GM11168 (cell line): Measurements from ENCODE around the gene AIFM3.
"Not testable (repeated sequence)": the region's sequence is repeated elsewhere in the genome, so short reads cannot be mapped to it uniquely, and the experiment has no call there.

Source experiments
- in situ Hi-C: fragments of 300-500 bp; cut with MboI; formaldehyde crosslinking; loops from one replicate; pipeline ENCODE4 v1.12.0; 2022; ENCODE audit warnings: low sequenced_read_pairs; ENCODE audit not compliant: unreplicated experiment

The AIFM3 gene

DNA sequence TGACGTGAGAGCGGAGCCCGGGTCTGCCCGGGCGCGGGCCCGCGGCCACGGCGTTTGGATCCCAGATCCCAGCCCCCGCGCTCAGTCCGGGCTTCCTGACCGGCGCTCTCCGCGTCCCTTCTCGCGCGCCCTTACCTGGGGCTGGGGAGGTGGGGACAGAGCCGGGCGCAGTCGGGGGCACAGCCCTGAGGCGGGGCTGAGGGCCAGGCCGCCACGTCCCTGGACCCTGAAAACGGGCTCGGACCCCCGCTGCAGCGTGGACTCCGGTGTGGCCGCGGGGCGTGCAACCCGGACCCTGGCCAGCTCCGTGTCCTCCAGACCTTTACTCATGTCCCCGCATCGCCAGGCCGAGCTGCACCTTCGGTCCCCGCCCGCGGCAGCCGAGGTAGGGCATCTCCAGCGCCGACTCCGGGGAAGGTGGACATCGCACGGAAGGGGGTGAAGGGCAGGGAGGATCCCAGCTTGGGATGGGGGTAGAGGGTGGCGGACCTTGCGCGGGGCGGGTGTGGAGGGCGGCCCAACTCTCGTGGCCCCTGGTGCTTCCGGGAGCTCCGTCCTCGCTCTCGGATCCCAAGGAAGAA is 9.9 kb upstream of the AIFM3 start:
- in situ Hi-C loops = no loop called here

DNA sequence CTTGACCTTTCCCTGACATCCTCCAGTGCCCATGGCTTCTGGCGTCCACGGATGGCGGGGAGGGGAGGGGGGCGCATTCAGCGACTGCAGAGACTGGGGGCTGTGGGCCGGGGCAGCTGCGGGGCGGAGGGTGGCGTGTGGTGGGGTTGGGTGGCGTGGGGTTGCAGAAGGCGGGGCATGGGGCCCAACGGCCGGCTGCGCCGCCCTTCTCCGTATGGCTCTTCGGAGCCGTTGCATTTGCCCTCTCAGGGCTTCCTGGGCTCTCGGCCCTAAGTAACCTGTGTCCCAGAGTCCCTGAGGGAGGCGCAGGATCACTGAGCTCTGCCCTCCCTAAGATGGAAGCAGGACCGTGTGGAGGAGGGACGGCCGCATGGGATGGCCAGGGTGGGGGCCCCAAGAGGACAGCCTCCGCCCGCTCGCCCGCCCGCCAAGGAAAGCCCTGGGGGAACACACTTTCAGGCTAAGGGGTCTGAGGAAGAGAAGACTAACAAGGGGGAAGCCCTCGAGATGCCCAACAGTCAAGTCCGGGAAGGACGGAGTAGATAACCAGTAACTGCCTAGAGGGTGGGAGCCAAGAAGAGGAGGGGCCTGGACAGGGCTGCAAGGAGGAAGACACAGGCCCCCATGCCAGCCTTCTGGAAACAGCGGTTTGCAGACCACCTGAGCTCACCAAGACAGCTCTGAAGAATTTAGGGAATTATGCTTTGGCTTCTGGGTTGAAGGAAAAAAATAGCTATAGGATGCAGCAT is 9.2 kb upstream of the AIFM3 start:
- in situ Hi-C loops = no loop called here

DNA sequence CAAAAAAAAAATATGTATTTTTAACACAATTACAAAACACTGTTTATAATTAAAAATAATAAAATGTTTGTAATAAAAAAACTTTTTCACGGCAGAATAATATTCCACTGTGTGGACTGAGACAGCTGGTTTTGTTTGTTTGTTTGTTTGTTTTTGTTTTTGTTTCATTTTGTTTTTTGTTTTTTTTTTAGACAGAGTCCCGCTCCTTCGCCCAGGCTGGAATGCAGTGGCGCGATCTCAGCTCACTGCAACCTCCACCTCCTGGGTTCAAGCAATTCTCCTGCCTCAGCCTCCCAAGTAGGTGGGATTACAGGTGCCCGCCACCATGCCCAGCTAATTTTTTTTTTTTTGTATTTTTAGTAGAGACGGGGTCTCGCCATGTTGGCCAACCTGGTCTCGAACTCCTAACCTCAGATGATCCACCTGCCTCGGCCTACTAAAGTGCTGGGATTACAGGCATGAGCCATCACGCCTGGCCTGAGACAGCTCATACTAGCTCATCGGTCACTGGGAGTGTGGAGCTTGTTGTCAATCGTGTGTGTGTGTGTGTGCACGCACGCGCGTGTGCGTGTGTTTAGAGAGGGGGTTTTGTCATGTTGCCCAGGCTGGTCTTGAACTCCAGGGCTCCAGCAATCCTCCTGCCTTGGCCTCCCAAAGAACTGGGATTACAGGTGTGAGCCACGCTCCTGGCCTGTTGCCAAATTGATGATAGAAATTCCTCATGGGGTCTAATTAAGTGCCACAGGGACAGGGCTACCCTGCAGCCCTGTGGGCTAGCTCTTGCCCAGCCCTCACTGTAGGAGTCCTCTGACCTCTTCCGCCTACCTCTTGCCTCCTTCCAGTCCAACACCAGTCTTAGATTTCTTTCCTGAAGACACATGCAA is 7.2 kb upstream of the AIFM3 start:
- in situ Hi-C loops = no loop called here

DNA sequence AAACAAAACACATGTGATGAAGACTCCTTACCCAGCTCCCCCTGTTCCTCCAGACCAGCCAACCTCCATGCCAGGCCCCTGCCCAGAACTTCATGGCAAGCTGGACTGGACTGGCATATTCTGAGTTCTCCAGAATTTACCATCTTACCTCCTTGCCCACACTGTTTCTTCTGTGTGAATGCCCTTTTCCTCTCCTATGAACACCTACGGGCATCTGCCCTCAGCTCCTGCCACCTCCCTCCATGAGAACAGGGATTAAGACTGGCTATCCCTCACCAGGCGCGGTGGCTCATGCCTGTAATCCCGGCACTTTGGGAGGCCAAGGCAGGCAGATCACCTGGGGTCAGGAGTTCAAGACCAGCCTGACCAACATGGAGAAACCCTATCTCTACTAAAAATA is 6.4 kb upstream of the AIFM3 start:
- in situ Hi-C loops = no loop called here

DNA sequence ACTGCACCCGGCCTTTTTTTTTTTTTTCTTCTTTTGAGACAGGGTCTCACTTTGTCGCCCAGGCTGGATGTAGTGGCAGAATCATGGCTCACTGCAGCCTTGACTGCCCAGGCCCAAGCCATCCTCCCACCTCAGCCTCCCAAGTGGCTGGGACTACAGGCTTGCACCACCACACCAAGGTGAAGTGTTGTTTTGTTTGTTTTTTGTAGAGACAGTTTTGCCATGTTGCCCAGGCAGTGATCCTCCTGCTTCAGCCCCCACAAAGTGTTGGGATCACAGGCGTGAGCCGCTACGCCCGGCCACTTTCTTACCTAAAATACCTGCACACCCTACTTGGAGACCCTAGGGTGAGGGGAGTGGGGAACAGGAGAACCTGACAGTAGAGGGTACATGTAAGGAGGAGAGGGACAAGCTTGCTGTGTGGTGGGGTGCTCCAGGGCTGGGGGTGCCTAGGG is 4.5 kb upstream of the AIFM3 start:
- in situ Hi-C loops = no loop called here

DNA sequence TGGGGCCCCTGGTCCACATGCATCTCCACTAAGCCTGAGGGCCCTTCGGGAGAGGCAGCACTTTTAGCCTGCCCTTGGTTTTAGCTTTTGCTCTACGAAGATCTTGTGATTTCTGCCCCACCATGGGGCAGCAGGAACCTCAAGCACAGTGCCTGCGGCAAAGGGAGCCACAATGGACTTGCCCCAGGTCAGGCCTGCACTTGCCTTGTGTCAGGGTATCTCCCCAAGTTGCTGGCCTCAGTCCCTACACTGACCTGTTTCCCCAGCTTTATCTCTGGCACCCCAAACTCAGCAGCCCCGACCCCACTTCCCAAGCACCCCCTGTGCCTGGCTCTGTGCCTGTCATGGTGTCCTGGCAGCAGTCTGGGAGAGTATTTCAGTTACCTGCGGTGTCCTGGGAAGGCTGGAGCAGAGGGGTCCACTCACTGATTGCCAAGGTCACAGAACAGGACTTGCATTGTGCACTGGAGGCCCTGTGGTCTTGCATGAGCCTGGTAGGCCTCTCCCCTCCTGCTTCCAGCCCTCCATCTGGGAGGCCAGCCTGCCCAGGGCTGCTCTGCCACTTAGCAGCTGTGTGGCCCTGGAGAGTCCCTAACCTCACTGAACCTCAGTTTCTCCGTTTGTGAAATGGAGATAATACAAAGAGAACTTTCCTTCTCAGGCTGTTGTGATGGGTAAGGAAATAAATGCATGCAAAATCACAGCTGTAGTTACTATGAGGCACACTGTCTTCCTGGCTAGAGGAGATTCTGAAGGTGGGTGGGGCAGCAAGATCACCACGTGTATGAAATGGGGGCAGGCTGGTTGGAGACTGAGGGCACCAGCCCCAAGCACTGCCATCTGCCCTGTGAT is 3.6 kb upstream of the AIFM3 start:
- in situ Hi-C loops = no loop called here

DNA sequence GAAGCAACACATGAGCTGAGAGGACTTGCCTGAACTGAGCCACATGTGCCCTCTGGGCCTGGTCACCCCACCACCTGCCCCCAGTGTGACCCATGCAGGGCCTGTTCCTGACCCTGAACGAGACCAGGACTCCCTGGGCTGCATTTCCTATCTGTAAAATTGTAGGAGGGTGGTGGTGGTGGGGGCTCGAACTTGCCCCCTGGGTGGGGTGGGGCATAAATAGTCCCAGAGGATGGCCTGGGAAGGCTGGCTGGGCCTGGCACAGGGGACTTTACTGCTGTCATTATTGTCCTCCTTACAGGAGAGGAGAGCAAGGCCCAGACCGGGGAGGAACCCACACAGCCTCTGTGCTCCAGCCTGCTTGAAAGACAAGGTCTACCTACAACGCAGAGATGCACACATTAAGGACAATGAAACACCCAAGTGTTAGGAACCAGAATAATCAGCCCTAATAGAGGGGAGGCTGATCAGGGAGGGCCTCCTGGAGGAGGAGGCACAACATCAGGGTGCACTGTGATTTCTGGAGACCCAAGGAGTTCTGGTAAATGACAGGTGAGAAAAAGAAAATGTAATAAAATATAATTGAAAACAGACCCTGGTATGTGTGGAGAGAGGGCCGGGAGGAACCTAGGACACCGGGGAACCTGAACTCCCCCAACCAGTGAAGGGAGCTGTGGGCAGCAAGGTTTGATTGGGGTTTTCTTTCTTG is 2.8 kb upstream of the AIFM3 start:
- in situ Hi-C loops = no loop called here

DNA sequence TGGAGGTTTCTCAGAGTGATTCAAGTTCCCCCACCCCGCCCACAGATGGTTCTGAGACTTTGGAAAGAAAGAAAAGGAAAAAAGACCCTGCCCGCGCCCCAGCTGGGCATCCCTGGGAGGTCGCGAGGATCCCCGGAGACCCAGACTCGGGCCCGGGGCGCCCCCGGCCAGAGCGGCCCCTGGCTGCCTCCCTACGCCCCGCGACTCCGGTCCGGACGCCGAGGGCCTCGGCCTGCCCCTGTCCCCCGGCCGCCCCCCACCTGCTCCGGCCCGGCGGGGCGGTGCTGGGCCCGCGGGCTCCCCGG is 2.3 kb upstream of the AIFM3 start:
- in situ Hi-C loops = no loop called here

DNA sequence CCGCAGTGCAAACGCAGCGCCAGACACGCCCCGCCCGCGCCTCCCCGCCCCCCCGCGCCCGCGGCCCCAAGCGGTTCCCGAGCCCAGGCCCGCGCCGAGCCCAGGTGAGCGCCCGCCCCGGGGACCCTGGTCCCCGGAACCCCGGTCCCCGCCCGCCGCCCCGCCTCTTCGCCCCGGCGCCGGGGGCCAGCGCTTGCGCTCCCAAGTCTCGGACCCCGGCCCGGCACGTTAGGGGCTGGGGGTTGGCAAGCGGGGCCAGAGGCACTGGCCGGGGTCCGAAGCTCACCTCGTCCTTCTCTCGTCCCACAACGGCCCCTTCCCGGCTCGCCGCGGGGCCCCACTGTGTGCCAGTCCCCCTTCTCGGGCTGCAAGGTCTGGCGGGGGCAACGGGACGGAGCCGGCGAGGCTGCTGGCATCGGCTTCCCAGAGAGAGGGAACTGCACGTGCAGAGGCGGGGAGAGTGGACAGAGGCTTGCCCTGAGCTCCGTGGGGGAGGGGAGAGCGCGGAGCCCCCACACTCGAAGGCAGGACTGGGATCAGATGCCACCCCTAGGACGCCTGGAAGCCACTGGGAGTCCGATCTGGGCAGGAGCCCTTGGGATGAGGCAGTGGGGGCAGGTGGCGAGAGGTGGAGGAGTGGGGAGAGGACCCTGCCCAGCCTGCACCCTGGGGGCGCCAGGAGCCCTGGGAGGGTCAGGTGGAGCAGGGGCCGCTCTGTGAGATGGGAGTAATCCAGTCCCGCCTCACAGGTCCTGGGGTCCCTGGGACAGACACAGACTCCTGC is 1.8 kb upstream of the AIFM3 start:
- in situ Hi-C loops = no loop called here

DNA sequence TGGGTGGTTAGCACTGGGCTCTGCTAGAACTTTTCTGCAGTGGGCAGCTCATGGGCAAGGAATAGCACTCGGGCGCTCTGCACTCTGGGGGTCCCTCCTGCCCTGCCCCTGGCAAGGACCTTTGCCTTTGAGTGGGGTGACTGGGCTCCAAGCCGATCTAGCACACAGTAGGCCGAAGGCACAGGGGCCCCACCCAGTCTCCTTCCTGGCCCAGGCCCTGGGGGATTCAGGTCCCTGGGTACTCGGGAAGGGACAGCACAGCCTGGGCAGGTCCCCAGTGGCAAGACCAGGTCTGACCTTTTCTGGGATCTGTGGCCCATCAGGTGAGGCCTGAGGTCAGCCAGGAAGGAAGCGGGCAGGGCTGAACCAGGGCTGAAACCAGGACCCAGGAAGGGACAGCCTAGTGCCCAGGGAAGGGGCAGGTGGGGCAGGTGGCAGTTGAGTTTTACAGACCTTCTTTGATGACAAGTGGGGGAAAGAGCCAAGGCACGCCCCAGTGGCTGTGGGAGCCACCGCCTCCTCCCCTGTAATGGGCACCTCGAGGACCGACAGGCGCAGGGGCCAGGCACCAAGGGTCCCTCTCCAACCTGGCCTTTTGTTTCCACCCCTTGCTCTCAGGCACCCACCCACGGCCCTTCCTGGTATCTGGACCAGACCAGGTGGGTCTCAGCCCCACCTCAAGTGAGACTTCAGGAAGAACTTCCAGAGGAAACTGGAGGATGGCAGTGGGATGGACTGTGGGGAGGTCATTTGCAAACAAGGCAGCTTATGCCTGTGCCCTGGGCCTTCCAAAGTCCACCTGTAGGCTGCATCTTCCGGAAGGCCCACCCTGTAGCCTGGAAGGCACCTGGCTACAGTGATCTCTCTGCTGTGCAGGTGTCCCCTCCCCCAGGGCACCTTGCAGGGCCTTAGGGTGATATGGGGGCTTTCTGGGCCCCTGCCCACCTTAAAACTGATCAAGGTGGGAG is 883 bp upstream of the AIFM3 start:
- in situ Hi-C loops = no loop called here

DNA sequence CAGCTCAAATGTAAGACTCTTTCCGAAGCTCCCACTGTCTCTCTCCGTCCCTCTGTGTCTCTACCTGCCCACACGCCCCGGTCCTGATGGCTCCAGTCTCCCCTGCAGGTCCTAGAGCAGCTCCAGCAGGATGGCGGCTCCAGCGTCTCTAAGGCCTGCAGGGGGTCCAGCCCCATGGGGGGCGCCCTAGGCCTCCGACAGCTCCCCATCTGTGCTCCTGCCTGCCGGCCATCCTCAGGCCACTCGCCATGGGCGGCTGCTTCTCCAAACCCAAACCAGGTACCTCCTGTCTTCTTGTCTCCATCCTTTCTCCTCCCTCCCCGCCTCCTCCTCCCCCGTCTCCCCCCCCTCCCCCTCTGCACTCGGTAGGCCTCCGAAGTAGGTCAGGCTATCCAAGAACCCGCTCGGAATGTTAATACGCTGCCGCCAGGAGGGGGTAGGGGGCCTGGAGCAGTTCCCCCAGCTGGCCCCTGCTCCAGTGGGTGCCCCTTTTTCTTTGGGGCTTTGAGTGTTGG is 699 bp downstream of the AIFM3 start:
- in situ Hi-C loops = no loop called here

DNA sequence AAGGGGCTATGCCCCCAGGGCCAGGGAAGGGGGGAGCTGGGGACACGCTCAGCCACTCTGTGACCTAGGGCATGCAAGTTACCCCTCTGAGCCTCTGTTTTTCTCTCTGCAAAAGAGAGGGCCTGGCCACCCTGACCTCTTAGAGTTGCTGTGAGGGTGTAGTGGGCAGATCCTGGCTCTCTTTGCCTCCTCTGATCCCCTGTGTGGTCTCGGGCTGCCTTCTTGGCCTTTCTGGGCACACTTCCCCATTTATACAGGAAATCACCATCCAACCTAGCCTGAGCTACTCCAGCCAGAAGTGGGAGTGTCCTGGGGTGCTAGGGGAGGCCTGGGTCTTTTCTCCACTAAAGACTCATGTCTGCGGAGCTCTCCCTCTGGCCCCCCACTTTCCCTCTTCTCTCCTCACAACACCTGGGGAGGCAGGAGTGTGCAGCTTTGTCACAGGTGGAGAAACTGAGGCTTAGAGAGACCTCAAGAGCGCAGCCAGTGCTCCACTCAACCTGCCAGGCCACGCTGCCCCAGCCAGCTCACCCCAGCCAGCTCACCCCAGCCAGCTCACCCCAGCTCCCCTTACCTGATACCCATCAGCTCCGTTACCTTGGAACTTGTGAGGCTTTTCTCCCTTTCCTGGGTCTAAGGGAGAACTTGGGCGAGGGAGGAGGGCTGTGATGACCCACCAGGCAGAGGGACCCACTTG is 1.4 kb downstream of the AIFM3 start:
- in situ Hi-C loops = no loop called here

DNA sequence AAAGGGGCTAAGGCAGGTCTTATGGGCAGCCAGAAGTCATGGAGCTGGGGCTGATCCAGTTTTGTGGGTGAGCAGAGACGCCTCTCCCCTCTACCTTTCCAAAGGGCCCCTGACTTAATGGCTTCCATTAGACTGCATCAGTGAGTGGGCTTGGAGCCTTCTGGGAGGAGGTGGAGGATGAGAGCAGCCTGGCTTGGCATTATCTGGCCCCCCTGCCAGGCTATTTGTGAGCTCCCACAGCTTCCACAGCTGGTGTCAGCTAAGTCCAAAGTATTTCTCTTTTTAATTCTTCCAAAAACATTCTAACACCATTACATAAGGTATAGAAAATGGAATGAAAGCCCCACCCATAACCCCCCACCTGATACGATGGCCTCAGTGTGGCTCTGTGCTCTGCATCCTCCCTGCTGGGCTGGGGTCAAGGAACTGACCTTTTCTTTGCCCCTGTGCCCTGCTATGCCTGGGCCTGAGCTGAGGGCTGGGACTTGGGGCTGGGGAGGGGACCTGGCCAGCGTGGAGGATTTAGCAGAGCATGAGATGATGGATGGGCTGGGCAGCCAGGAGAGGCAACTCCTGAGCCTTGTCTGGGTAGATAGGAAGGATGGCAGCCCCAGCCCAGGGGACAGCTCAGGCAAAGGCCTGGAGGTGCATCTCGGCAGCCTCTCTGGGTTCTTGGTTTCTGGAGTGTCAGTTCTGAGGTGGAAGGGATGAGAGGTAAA is 4.0 kb downstream of the AIFM3 start:
- in situ Hi-C loops = no loop called here

DNA sequence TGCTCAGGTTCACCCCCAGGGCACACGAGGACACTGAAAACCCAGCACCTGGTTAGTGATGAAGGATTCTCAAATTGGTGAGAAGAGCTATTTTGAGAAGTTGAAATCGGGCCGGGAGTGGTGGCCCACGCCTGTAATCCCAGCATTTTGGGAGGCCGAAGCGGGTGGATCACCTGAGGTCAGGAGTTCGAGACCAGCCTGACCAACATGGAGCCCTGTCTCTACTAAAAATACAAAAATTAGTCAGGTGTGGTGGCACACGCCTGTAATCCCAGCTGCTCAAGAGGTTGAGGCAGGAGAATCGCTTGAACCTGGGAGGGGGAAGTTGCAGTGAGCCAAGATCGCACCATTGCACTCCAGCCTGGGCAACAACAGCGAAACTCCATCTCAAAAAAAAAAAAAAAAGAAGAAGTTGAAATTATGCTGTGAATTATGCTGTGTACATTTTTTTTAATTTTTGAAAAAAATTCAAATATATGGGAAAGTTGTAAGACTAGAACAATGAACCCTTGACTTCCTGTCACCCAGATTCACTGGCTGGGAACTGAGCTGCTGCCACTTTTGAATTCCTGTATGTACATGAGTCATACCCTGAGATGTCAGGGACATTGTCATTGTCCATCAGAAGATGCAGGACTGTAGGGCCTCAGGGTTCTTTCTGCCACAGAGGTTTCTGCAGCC is 5.1 kb downstream of the AIFM3 start:
- in situ Hi-C loops = not testable (repeated sequence)

DNA sequence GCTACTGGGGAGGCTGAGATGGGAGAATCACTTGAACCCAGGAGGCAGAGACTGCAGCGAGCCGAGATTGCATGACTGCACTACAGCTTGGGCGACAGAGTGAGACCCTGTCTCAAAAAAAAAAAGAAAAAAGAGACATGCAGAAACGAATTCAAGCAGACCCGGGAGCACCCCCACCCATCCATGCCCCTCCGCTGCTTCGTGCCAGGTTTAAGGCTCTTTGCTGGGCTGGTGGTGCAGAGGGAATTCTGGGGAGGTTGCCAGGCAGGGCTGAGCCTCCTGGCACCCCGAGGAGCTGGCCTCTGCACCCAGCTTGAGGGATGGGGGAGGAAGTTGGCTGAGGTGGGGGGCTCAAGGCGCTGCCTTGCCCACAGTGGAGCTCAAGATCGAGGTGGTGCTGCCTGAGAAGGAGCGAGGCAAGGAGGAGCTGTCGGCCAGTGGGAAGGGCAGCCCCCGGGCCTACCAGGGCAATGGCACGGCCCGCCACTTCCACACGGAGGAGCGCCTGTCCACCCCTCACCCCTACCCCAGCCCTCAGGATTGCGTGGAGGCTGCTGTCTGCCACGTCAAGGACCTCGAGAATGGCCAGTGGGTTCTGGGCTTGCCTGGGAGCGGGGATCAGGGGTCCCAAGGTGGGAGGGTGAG is 6.0 kb downstream of the AIFM3 start:
- in situ Hi-C loops = no loop called here
